Neuronal stem cell (in vitro differentiated cells): ENCODE data around the gene SAMD4A.

Source experiments
- DNase-seq: peaks from one replicate; pipeline ENCODE4 v3.0.0-alpha.2; 2013; ENCODE audit warnings: low spot score
- H2AFZ ChIP-seq: one replicate; pipeline ENCODE4 v1.6.1; 2013; ENCODE audit warnings: mild to moderate bottlenecking, low read length, inconsistent platforms
- H2AK5ac ChIP-seq: 2 replicates; pipeline ENCODE4 v1.6.1; 2013; ENCODE audit warnings: low read depth, mild to moderate bottlenecking, inconsistent platforms, low read length, moderate library complexity, mixed read lengths
- H2BK120ac ChIP-seq: 2 replicates; pipeline ENCODE4 v1.6.1; 2013; ENCODE audit warnings: low read depth, mild to moderate bottlenecking, inconsistent platforms, low read length, moderate library complexity, mixed read lengths
- H2BK12ac ChIP-seq: one replicate; pipeline ENCODE4 v1.6.1; 2013; ENCODE audit warnings: low read length, inconsistent platforms
- H2BK15ac ChIP-seq: 2 replicates; pipeline ENCODE4 v1.6.1; 2013; ENCODE audit warnings: mild to moderate bottlenecking, low read length, inconsistent platforms, mixed read lengths
- H2BK5ac ChIP-seq: one replicate; pipeline ENCODE4 v1.6.1; 2013; ENCODE audit warnings: inconsistent platforms, mild to moderate bottlenecking, low read length, moderate library complexity
- H3K14ac ChIP-seq: one replicate; pipeline ENCODE4 v1.6.1; 2013; ENCODE audit warnings: low read length, inconsistent platforms
- H3K18ac ChIP-seq: 2 replicates; pipeline ENCODE4 v1.6.1; 2013; ENCODE audit warnings: low read length, inconsistent platforms
- H3K23ac ChIP-seq: 2 replicates; pipeline ENCODE4 v1.6.1; 2013; ENCODE audit warnings: low read depth, mild to moderate bottlenecking, mixed read lengths, low read length, inconsistent platforms; ENCODE audit not compliant: poor library complexity
- H3K27ac ChIP-seq: replicated peaks from 3 replicates; pipeline ENCODE4 v1.5.1; 2013; ENCODE audit warnings: low read length, inconsistent platforms
- H3K27me3 ChIP-seq, 3 experiments: 2 replicates each; pipeline ENCODE4 v1.6.1; 2013; ENCODE audit warnings: low read length in 3 of 3, mild to moderate bottlenecking in 2 of 3, inconsistent platforms in 1 of 3, low read depth in 1 of 3, mixed read lengths in 1 of 3, moderate library complexity in 1 of 3; ENCODE audit not compliant: control insufficient read depth in 3 of 3, insufficient read depth in 3 of 3
- H3K36me3 ChIP-seq, 2 donors: replicated peaks in 1 of 2; 2 replicates each; pipeline ENCODE4 v1.6.1; 2013; ENCODE audit warnings: low read length in 2 of 2; ENCODE audit not compliant: control insufficient read depth in 2 of 2, insufficient read depth in 2 of 2
- H3K4ac ChIP-seq: 2 replicates; pipeline ENCODE4 v1.6.1; 2013; ENCODE audit warnings: inconsistent platforms, mild to moderate bottlenecking, low read length, moderate library complexity
- H3K4me1 ChIP-seq, 2 donors: 1 replicate in 1 of 2; 2 replicates in 1 of 2; pipeline ENCODE4 v1.6.1; 2013; ENCODE audit warnings: low read length in 2 of 2, low read depth in 1 of 2; ENCODE audit not compliant: control insufficient read depth in 2 of 2, insufficient read depth in 1 of 2
- H3K4me2 ChIP-seq: one replicate; pipeline ENCODE4 v1.6.1; 2013; ENCODE audit warnings: mild to moderate bottlenecking, low read length, inconsistent platforms; ENCODE audit not compliant: insufficient read depth, poor library complexity, severe bottlenecking
- H3K4me3 ChIP-seq, 2 donors: 2 replicates each; pipeline ENCODE4 v1.5.1; 2013; ENCODE audit warnings: low read length in 2 of 2, mild to moderate bottlenecking in 2 of 2, inconsistent platforms in 1 of 2, moderate library complexity in 1 of 2
- H3K79me1 ChIP-seq: one replicate; pipeline ENCODE4 v1.6.1; 2013; ENCODE audit warnings: low read depth, mild to moderate bottlenecking, inconsistent platforms, low read length, moderate library complexity
- H3K9ac ChIP-seq: one replicate; pipeline ENCODE4 v1.6.1; 2013; ENCODE audit warnings: mild to moderate bottlenecking, low read depth, low read length, inconsistent platforms; ENCODE audit not compliant: poor library complexity
- H3K9me3 ChIP-seq, 2 donors: replicated peaks in 1 of 2; 2 replicates each; pipeline versions ENCODE3 to v1.6.1; 2013; ENCODE audit warnings: low read length in 2 of 2, mild to moderate bottlenecking in 2 of 2, inconsistent platforms in 1 of 2, low read depth in 1 of 2, mixed read lengths in 1 of 2, moderate library complexity in 1 of 2; ENCODE audit not compliant: control insufficient read depth in 2 of 2, insufficient read depth in 1 of 2
- H4K8ac ChIP-seq: one replicate; pipeline ENCODE4 v1.6.1; 2013; ENCODE audit warnings: low read depth, mild to moderate bottlenecking, inconsistent platforms, low read length, moderate library complexity
- H4K91ac ChIP-seq: one replicate; pipeline ENCODE4 v1.6.1; 2013; ENCODE audit warnings: low read length, low read depth, mild to moderate bottlenecking, inconsistent platforms; ENCODE audit not compliant: poor library complexity
- WGBS, 2 donors: extraction: QIAGEN DNeasy Blood & Tissue Kit; methylation state at CpG; one replicate each; pipeline ENCODE4 v1.1.7; 2013; ENCODE audit warnings: missing lambda C conversion rate in 2 of 2, mixed read lengths in 1 of 2; ENCODE audit not compliant: insufficient read length in 2 of 2, insufficient replicate concordance in 1 of 2; ENCODE audit errors: extremely low coverage in 2 of 2; 5-methylcytosine and 5-hydroxymethylcytosine counted together

The SAMD4A gene

GRCh38 chr14:54564868-54565784 is 1.8 kb upstream of the SAMD4A start:
- Histone ChIP-seq H3K14ac (peak overlapping the region; percentile 3), H4K8ac (no peak overlapping the region), H2BK5ac (peak overlapping the region; percentile 93), H2BK12ac (peak overlapping the region; percentile 66), H2AFZ (peak overlapping the region; percentile 97), H3K36me3 (peaks cover 0 to 6% of the 10 kb centered on the region in 2 donors), H3K4me1 (peaks cover 12 to 24% of the 10 kb centered on the region in 2 donors), H3K27ac (no peak overlapping the region), H2BK15ac (peak overlapping the region; percentile 75), H3K23ac (peak overlapping the region; percentile 77), H3K79me1 (peaks cover 5% of the 10 kb centered on the region), H4K91ac (no peak overlapping the region), H3K4me2 (peak overlapping the region; percentile 95), H3K9me3 (no peaks in the 10 kb centered on the region), H3K9ac (peak overlapping the region; percentile 79), H3K4me3 (peak overlapping the region; percentile 74 to 86), H2AK5ac (peak overlapping the region; percentile 28), H3K18ac (peak overlapping the region; percentile 83), H3K27me3 (peaks cover 0 to 6% (median 0%) of the 10 kb centered on the region in 3 experiments), H2BK120ac (peak overlapping the region; percentile 91), H3K4ac (no peak overlapping the region)
- DNase-seq: peak; percentile 66
- no CpG with 5 or more reads among the region's 69 CpGs for WGBS, 2 donors

- Histone ChIP-seq H3K14ac (no peak overlapping the region), H2BK5ac (peak overlapping the region; percentile 93), H3K27ac (no peak overlapping the region), H3K18ac (peak overlapping the region; percentile 94), H2AK5ac (peak overlapping the region; percentile 28), H3K4me2 (peak overlapping the region; percentile 95), H2BK120ac (peak overlapping the region; percentile 91), H3K23ac (peak overlapping the region; percentile 77), H3K4me3 (peak overlapping the region; percentile 74 to 86), H2BK15ac (peak overlapping the region; percentile 75), H2BK12ac (no peak overlapping the region), H3K27me3 (peaks cover 0 to 6% (median 0%) of the 10 kb centered on the region in 3 experiments), H3K4me1 (peaks cover 12 to 24% of the 10 kb centered on the region in 2 donors), H4K8ac (no peak overlapping the region), H4K91ac (no peak overlapping the region), H3K79me1 (peaks cover 5% of the 10 kb centered on the region), H3K9ac (no peak overlapping the region), H2AFZ (peak overlapping the region; percentile 97), H3K36me3 (peaks cover 0 to 13% of the 10 kb centered on the region in 2 donors), H3K9me3 (no peaks in the 10 kb centered on the region), H3K4ac (no peak overlapping the region)
- peak; percentile 80 for DNase-seq
- no CpG with 5 or more reads among the region's 73 CpGs for WGBS, 2 donors
Measured at GRCh38 chr14:54565785-54566409, 1.0 kb upstream of the SAMD4A start.

GRCh38 chr14:54567224-54567638 is 303 bp downstream of the SAMD4A start:
- Histone ChIP-seq H2BK12ac (no peak overlapping the region), H4K8ac (peak overlapping the region; percentile 10), H3K4me2 (peak overlapping the region; percentile 95), H3K36me3 (peaks cover under 1 to 26% of the 10 kb centered on the region in 2 donors), H3K4me3 (peak overlapping the region; percentile 74 to 86), H3K14ac (no peak overlapping the region), H3K79me1 (peaks cover 5% of the 10 kb centered on the region), H4K91ac (no peak overlapping the region), H3K23ac (peak overlapping the region; percentile 94), H3K4me1 (peaks cover 12 to 24% of the 10 kb centered on the region in 2 donors), H2AK5ac (peak overlapping the region; percentile 42), H3K9me3 (peaks cover 0 to 4% of the 10 kb centered on the region in 2 donors), H2BK120ac (no peak overlapping the region), H3K9ac (peak overlapping the region; percentile 89), H3K4ac (no peak overlapping the region), H2AFZ (peak overlapping the region; percentile 97), H2BK5ac (peak overlapping the region; percentile 72), H3K27ac (no peak overlapping the region), H3K18ac (peak overlapping the region; percentile 92), H2BK15ac (no peak overlapping the region), H3K27me3 (peaks cover 0 to 6% (median 0%) of the 10 kb centered on the region in 3 experiments)
- no CpG with 5 or more reads among the region's 31 CpGs for WGBS, 2 donors
- DNase-seq: peak; percentile 33
